ENCODE measurements around the gene PDE6B. TPM values are rescaled to one million over a fixed set of nuclear protein-coding genes. Genes with fewer than 3 reads are reported as not detected.

PDE6B gene
- total RNA-seq, 1 experiment from 2014 or later = not detected

DNA sequence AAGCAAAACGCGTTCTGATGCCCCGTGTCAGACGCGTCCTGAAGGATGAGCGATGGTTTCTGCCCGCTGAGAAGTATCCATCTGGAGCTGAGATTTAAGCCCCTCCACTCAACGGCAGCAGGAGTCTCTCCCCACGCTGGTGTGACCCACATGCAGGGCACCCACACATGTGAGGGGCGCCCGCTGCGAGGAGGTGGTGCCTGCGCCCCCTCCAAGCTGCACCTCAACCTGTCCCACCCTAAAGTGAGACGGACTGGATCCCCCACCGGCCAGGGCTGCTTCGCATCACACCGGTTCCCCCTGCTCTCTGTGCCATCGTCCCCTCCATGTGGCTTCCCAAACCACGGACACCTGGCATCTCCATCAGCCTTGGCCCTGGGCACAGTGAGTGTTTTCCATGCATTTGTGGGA lies 4.5 kb upstream of the PDE6B start:
- H3K27me3 Mint-ChIP-seq (ENCODE audit: insufficient read depth, unreplicated experiment) = peaks cover 37% of the 10 kb centered on the region
- no peak for DNase-seq (ENCODE audit: unreplicated experiment)
- H3K4me1 Mint-ChIP-seq (ENCODE audit: insufficient read depth, unreplicated experiment) = peaks cover 16% of the 10 kb centered on the region
- TF ChIP-seq CTCF (IDR thresholded peaks at IDR 0.05; ENCODE audit: unreplicated experiment) = no peak
- BruUV-seq (replicated peaks) = no TSS peak
- no peak overlapping the region for H3K27ac Mint-ChIP-seq (ENCODE audit: low read depth, unreplicated experiment)
- POLR2A ChIA-PET = no interaction called here
- H3K4me3 Mint-ChIP-seq (ENCODE audit: unreplicated experiment) = no peak overlapping the region
- CTCF ChIA-PET = interaction anchor here (1.0 kb wide), 1 partner anchor 22 kb away, joined by 3 read pairs; no protein-coding TSS in a partner anchor
- H3K9me3 Mint-ChIP-seq (ENCODE audit: unreplicated experiment) = no peaks in the 10 kb centered on the region
- intact Hi-C loops (cut with micrococcal nuclease) = no loop called here
- no peaks in the 10 kb centered on the region for H3K36me3 Mint-ChIP-seq (ENCODE audit: insufficient read depth, unreplicated experiment)

GRCh38 chr4:621296-622070 lies 3.9 kb upstream of the PDE6B start:
- intact Hi-C loops (cut with micrococcal nuclease) = no loop called here
- CTCF ChIA-PET = no interaction called here

DNA sequence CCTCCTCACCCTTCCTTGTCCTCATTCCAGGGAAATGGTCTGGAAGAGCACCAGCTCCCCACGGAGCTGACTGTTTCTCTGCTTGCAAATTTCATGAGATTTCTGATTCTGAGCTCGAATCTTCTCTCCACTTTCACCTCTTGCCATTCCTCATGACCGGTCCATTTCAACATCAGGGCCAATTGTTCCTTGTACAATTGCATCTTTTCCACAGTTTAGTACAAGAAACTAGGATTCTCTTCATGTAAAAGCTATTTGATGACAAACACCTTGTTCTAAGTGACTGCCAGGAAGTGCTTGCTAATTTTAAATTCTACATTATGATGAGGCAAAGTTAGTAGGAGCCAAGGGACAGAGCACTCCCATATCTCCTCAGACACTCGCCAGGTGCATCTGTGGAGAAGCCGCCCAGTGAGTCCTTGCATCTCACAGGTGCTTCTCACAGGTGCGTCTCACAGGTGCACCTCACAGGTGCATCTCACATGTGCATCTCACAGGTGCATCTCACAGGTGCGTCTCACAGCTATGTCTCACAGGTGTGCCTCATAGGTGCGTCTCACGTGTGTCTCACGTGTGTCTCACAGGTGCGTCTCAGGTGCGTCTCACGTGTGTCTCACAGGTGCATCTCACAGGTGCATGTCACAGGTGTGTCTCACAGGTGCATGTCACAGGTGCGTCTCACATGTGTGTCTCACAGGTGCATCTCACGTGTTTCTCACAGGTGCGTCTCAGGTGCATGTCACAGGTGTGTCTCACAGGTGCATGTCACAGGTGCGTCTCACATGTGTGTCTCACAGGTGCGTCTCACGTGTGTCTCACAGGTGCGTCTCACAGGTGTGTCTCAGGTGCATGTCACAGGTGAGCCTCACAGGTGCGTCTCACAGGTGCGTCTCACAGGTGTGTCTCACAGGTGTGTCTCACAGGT lies 3.0 kb upstream of the PDE6B start:
- BruUV-seq (replicated peaks) = no TSS peak
- DNase-seq (ENCODE audit: unreplicated experiment) = no peak
- CTCF ChIA-PET = interaction anchor here (0.6 kb wide), 1 partner anchor 21 kb away, joined by 4 read pairs; no protein-coding TSS in a partner anchor
- POLR2A ChIA-PET = interaction anchor here (0.6 to 1.0 kb wide), 2 partner anchors 11 to 1287 kb away, joined by 3 to 4 read pairs; no protein-coding TSS in a partner anchor
- peaks cover 11% of the 10 kb centered on the region for H3K4me1 Mint-ChIP-seq (ENCODE audit: insufficient read depth, unreplicated experiment)
- no peaks in the 10 kb centered on the region for H3K9me3 Mint-ChIP-seq (ENCODE audit: unreplicated experiment)
- peaks cover 30% of the 10 kb centered on the region for H3K27me3 Mint-ChIP-seq (ENCODE audit: insufficient read depth, unreplicated experiment)
- TF ChIP-seq CTCF (IDR thresholded peaks at IDR 0.05; ENCODE audit: unreplicated experiment) = no peak
- H3K27ac Mint-ChIP-seq (ENCODE audit: low read depth, unreplicated experiment) = no peak overlapping the region
- no peak overlapping the region for H3K4me3 Mint-ChIP-seq (ENCODE audit: unreplicated experiment)
- intact Hi-C loops (cut with micrococcal nuclease) = no loop called here
- no peaks in the 10 kb centered on the region for H3K36me3 Mint-ChIP-seq (ENCODE audit: insufficient read depth, unreplicated experiment)

More at GRCh38 chr4:621296-622070, 3.9 kb upstream of the PDE6B start:
- Mint-ChIP-seq H3K27me3 (ENCODE audit: insufficient read depth, unreplicated experiment) (peaks cover 31% of the 10 kb centered on the region), H3K4me1 (ENCODE audit: insufficient read depth, unreplicated experiment) (peaks cover 11% of the 10 kb centered on the region), H3K9me3 (ENCODE audit: unreplicated experiment) (no peaks in the 10 kb centered on the region), H3K27ac (ENCODE audit: low read depth, unreplicated experiment) (no peak overlapping the region), H3K36me3 (ENCODE audit: insufficient read depth, unreplicated experiment) (no peaks in the 10 kb centered on the region), H3K4me3 (ENCODE audit: unreplicated experiment) (no peak overlapping the region)
- BruUV-seq (replicated peaks) = no TSS peak
- TF ChIP-seq CTCF (IDR thresholded peaks at IDR 0.05; ENCODE audit: unreplicated experiment) = no peak
- no peak for DNase-seq (ENCODE audit: unreplicated experiment)
- POLR2A ChIA-PET = interaction anchor here (1.0 kb wide), 1 partner anchor 11 kb away, joined by 3 read pairs; no protein-coding TSS in a partner anchor

Data from MCF 10A (cell line).